Measurements from ENCODE around the gene PKP4. TPM values are rescaled to one million over a fixed set of nuclear protein-coding genes. Genes with fewer than 3 reads are reported as not detected.

Gene PKP4
- total RNA-seq, 2 donors from 2014 or later = 43.7 to 67.3 TPM

GRCh38 chr2:158603986-158604385 is 147.2 kb downstream of the PKP4 start:
- Histone ChIP-seq H3K27ac (no peak overlapping the region), H3K9ac (ENCODE audit: low read depth in 2 of 2, low read length in 2 of 2) (no peak overlapping the region), H3K27me3 (no peaks in the 10 kb centered on the region), H3K9me3 (no peaks in the 10 kb centered on the region), H3K4me3 (no peak overlapping the region), H3K4me1 (no peaks in the 10 kb centered on the region), H3K36me3 (no peaks in the 10 kb centered on the region)
- intact Hi-C loops (cut with DNase I) = no loop called here
- DNase-seq = no peak
- TF ChIP-seq CTCF (IDR thresholded peaks at IDR 0.05) = no peak

GRCh38 chr2:158610059-158610458 is 153.3 kb downstream of the PKP4 start:
- DNase-seq = no peak
- H3K4me1 ChIP-seq = no peaks in the 10 kb centered on the region
- H3K27ac ChIP-seq = no peak overlapping the region
- H3K4me3 ChIP-seq = no peak overlapping the region
- intact Hi-C loops (cut with DNase I) = no loop called here
- no peak overlapping the region for H3K9ac ChIP-seq (ENCODE audit: low read depth in 2 of 2, low read length in 2 of 2)
- no peaks in the 10 kb centered on the region for H3K27me3 ChIP-seq
- H3K9me3 ChIP-seq = no peaks in the 10 kb centered on the region
- no peak for TF ChIP-seq CTCF (IDR thresholded peaks at IDR 0.05)
- H3K36me3 ChIP-seq = no peaks in the 10 kb centered on the region

GRCh38 chr2:158616480-158617000 is 159.8 kb downstream of the PKP4 start:
- TF ChIP-seq CTCF (IDR thresholded peaks at IDR 0.05) = no peak
- intact Hi-C loops (cut with DNase I) = no loop called here
- no peak for DNase-seq
- Histone ChIP-seq H3K27ac (no peak overlapping the region), H3K27me3 (no peaks in the 10 kb centered on the region), H3K9me3 (no peaks in the 10 kb centered on the region), H3K9ac (ENCODE audit: low read depth in 2 of 2, low read length in 2 of 2) (no peak overlapping the region), H3K4me3 (no peak overlapping the region), H3K36me3 (no peaks in the 10 kb centered on the region), H3K4me1 (no peaks in the 10 kb centered on the region)

GRCh38 chr2:158618891-158619490 is 162.2 kb downstream of the PKP4 start:
- Histone ChIP-seq H3K27me3 (no peaks in the 10 kb centered on the region), H3K9me3 (no peaks in the 10 kb centered on the region), H3K9ac (ENCODE audit: low read depth in 2 of 2, low read length in 2 of 2) (no peak overlapping the region), H3K36me3 (no peaks in the 10 kb centered on the region), H3K4me1 (no peaks in the 10 kb centered on the region), H3K4me3 (no peak overlapping the region), H3K27ac (no peak overlapping the region)
- TF ChIP-seq CTCF (IDR thresholded peaks at IDR 0.05) = no peak
- DNase-seq = no peak
- intact Hi-C loops (cut with DNase I) = no loop called here

GRCh38 chr2:158619496-158619895 is 162.7 kb downstream of the PKP4 start:
- TF ChIP-seq CTCF (IDR thresholded peaks at IDR 0.05) = no peak
- intact Hi-C loops (cut with DNase I) = no loop called here
- H3K36me3 ChIP-seq = no peaks in the 10 kb centered on the region
- no peaks in the 10 kb centered on the region for H3K4me1 ChIP-seq
- H3K4me3 ChIP-seq = no peak overlapping the region
- H3K27me3 ChIP-seq = no peaks in the 10 kb centered on the region
- no peak overlapping the region for H3K9ac ChIP-seq (ENCODE audit: low read depth in 2 of 2, low read length in 2 of 2)
- no peak for DNase-seq
- H3K9me3 ChIP-seq = no peaks in the 10 kb centered on the region
- no peak overlapping the region for H3K27ac ChIP-seq

Data from colonic mucosa (tissue), 4 donors.